ENCODE results near the gene TMEM123.

GRCh38 chr11:102414559-102414958 is 38.0 kb downstream of the TMEM123 start:
- TF ChIP-seq CTCF (IDR thresholded peaks at IDR 0.05) (no peak), POLR2A (IDR thresholded peaks at IDR 0.05) (no peak)
